ENCODE results near the gene SDSL. TPM values are rescaled to one million over a fixed set of nuclear protein-coding genes. Genes with fewer than 3 reads are reported as not detected.

Gene SDSL
- total and polyA plus RNA-seq, 2 donors: 0.48 to 3.9 TPM

DNA sequence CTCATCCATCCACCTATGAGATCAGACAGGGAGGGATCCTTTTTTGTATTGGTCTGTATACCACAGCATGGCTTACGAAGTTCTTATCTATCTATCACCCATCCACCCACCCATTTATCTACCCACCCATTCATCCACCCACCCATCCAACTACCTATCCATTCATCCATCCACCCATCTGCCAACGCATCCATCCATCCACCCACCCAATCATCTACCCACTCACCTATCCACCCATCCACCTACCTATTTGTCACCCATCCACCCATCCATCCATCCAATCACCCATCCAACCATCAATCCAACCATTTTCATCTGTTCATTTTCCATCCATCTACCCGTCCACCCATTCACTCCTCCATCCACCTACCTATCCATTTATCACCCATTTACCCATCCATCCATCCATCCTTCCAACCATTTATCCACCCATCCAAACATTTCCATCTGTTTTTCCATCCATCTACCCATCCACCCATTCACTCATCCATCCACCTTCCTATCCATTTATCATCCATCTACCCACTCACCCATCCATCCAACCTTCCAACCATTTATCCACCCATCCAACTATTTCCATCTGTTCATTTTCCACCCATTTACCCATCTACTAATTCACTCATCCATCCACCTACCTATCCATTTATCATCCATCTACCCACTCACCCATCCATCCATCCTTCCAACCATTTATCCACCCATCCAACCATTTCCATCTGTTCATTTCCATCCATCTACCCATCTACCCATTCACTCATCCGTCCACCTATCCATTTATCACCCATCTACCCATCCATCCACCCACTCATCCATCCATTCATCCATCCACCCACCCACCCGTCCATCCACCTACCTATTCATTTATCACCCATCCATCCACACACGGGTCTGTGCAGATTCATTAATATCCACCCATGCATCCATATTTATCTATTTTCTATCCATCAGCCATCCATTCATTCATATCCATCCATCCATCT, 31.8 kb upstream of the SDSL start:
- WGBS: 94% methylated on average over 6 of the region's 6 CpGs
- no peak for DNase-seq (ENCODE audit: extremely low spot score)
- Histone ChIP-seq H3K27ac (ENCODE audit: low read depth) (no peak overlapping the region), H3K36me3 (ENCODE audit: insufficient read depth) (peaks cover 9% of the 10 kb centered on the region), H3K4me3 (ENCODE audit: low read depth, low read length) (no peak overlapping the region), H3K4me1 (ENCODE audit: insufficient read depth) (no peaks in the 10 kb centered on the region)

GRCh38 chr12:113391145-113391544, 31.0 kb upstream of the SDSL start:
- WGBS: 88% methylated on average over 3 of the region's 3 CpGs
- Histone ChIP-seq H3K4me3 (ENCODE audit: low read depth, low read length) (no peak overlapping the region), H3K36me3 (ENCODE audit: insufficient read depth) (peaks cover 8% of the 10 kb centered on the region), H3K4me1 (ENCODE audit: insufficient read depth) (no peaks in the 10 kb centered on the region), H3K27ac (ENCODE audit: low read depth) (no peak overlapping the region)
- no peak for DNase-seq (ENCODE audit: extremely low spot score)

DNA sequence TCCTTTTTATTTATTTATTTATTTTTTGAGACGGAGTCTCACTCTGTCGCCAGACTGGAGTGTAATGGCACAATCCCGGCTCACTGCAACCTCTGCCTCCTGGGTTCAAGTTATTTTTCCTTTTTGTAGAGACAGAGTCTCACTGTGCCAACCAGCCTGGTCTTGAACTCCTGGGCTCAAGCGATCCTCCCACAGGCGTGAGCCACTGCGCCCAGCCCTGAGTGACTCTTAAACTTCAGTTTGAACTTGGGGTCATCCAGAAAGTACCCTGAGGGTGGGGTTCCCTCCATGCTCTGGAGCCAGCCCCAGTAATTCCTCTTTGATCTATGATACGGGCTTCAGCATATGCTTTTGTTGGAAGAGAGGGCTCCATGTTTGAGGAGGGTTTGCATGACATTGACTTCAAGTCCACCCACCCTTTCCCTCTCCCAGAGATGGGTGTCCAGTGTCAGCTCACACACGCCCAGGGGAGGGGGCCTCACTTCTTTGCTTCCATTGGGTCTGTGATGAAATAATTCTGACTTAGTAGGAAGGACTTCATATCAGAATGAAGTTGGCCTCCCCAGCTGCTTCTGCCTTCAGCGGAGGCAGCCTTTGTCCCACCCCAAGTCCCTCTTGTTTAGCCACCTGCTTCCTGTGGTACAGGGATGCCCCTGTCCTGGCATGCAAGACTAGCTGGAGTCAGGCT, 30.4 kb upstream of the SDSL start:
- WGBS: 88% methylated on average over 9 of the region's 9 CpGs

DNA sequence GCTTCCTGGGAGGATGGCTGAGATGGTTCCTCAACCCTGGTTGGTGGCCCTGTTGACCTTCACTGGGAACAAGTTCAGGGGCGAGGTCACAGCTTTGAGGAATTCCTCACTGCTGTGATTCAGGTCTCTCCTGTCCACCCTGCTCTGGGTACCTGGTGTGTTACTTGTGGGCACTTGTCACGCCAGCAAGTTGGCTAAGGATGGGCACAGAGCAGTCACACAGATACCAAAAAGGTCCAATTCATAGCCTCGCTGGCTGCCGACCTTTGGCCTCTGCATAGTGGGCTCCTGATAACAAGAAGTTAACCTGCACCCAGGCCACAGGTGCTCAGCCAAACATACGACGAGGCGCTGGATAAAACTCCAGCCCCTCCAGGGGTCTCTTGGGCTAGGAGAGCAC, 29.7 kb upstream of the SDSL start:
- H3K27ac ChIP-seq (ENCODE audit: low read depth): no peak overlapping the region
- no peak for DNase-seq (ENCODE audit: extremely low spot score)
- no peaks in the 10 kb centered on the region for H3K4me1 ChIP-seq (ENCODE audit: insufficient read depth)
- H3K36me3 ChIP-seq (ENCODE audit: insufficient read depth): peaks cover 8% of the 10 kb centered on the region
- no peak overlapping the region for H3K4me3 ChIP-seq (ENCODE audit: low read depth, low read length)
- 86% methylated on average over 7 of the region's 7 CpGs for WGBS

More for the DNA sequence above, 30.4 kb upstream of the SDSL start:
- H3K4me3 ChIP-seq (ENCODE audit: low read depth, low read length): no peak overlapping the region
- no peak overlapping the region for H3K27ac ChIP-seq (ENCODE audit: low read depth)
- H3K36me3 ChIP-seq (ENCODE audit: insufficient read depth): peaks cover 8% of the 10 kb centered on the region
- DNase-seq (ENCODE audit: extremely low spot score): no peak
- H3K4me1 ChIP-seq (ENCODE audit: insufficient read depth): no peaks in the 10 kb centered on the region

DNA sequence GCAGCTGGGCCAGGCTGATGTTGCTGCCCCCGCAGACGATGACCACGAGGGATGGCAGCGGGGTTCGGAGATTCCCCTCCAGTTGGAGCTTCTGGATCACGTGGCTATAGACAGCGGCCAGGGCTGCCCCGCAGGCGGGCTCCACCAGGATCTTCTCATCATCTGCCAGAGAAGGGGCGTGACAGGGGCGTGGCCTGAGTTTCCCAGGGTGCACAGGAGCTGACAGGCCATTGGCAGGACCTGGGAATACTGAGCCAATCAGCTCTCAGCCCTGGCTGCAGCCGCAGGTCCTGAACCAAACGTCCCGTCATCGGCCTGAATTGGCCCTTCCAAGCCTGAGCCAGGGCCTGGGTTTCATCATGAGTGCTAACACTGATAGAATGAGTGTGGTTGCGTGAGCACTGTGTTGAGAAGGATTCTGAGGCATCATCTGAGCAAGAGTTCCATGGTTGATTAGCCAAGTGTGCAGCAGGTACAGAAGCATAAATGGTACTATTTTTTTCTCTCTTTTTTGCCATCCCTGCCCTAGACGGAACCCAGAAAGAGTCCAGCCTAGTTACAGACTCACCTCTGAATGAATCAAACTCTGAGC, 29.1 kb upstream of the SDSL start:
- WGBS: 68% methylated on average over 17 of the region's 17 CpGs
- peaks cover 8% of the 10 kb centered on the region for H3K36me3 ChIP-seq (ENCODE audit: insufficient read depth)
- DNase-seq (ENCODE audit: extremely low spot score): no peak
- no peak overlapping the region for H3K27ac ChIP-seq (ENCODE audit: low read depth)
- H3K4me3 ChIP-seq (ENCODE audit: low read depth, low read length): no peak overlapping the region
- H3K4me1 ChIP-seq (ENCODE audit: insufficient read depth): no peaks in the 10 kb centered on the region

GRCh38 chr12:113393749-113394148, 28.4 kb upstream of the SDSL start:
- Histone ChIP-seq H3K36me3 (ENCODE audit: insufficient read depth) (peaks cover 4% of the 10 kb centered on the region), H3K27ac (ENCODE audit: low read depth) (no peak overlapping the region), H3K4me1 (ENCODE audit: insufficient read depth) (no peaks in the 10 kb centered on the region), H3K4me3 (ENCODE audit: low read depth, low read length) (no peak overlapping the region)
- DNase-seq (ENCODE audit: extremely low spot score): no peak
- WGBS: 91% methylated on average over 5 of the region's 5 CpGs

DNA sequence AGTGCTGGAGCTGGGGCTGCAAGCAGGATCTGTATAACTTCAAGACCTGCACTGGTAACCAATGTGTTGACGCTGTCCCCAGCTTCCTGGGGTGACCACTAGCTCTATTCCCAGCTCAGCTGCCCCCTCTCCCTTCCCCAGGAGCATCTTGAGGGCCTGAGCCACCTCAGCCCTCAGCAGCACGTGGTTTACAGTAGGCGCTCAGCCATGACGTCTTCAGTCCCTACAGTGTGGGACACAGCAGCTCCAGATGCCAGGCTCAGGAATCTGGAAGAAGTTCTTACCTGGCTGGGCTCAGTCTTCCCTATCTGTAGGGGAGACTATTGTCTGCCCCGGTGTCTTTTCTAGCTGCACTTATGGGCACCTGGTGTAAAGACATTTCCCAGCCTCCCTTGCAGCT, 27.1 kb upstream of the SDSL start:
- Histone ChIP-seq H3K4me3 (ENCODE audit: low read depth, low read length) (no peak overlapping the region), H3K27ac (ENCODE audit: low read depth) (no peak overlapping the region), H3K36me3 (ENCODE audit: insufficient read depth) (no peaks in the 10 kb centered on the region), H3K4me1 (ENCODE audit: insufficient read depth) (no peaks in the 10 kb centered on the region)
- DNase-seq (ENCODE audit: extremely low spot score): no peak
- 77% methylated on average over 5 of the region's 5 CpGs for WGBS

- Histone ChIP-seq H3K27ac (ENCODE audit: low read depth) (no peak overlapping the region), H3K4me1 (ENCODE audit: insufficient read depth) (no peaks in the 10 kb centered on the region), H3K36me3 (ENCODE audit: insufficient read depth) (no peaks in the 10 kb centered on the region), H3K4me3 (ENCODE audit: low read depth, low read length) (no peak overlapping the region)
- DNase-seq (ENCODE audit: extremely low spot score): no peak
These were observed 26.0 kb upstream of the SDSL start for GRCh38 chr12:113396200-113396599.

DNA sequence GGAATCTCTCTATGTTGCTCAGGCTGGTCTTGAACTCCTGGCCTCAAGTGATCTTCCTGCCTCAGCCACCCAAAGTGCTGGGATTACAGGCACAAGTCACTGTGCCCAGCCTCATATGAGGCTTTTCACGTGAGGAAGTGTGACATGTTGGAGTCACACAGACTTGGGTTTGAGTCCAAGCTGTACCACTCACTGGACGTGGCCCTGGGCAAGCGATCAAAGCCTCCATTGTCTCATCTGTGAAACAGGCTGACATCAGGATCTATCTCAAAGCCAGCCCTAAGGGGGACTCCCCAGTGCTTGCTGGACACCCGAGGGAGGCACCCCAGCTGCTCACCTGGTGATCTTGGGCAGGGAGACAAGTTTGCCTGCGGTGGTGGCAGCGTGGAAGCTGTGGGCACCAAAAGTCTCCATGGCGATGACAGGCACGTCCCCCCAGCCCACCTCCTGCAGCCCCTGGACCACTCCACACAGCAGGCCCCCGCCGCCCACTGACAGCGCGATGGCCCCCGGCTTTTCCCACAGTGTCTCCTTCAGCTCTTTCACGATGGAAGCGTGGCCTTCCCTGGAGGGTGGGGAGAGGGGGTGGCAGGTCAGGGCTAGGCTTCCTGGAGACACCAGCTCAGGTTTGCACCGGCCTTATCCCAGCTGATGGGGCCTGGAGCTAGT, 25.2 kb upstream of the SDSL start:
- Histone ChIP-seq H3K4me3 (ENCODE audit: low read depth, low read length) (no peak overlapping the region), H3K4me1 (ENCODE audit: insufficient read depth) (no peaks in the 10 kb centered on the region), H3K36me3 (ENCODE audit: insufficient read depth) (no peaks in the 10 kb centered on the region), H3K27ac (ENCODE audit: low read depth) (no peak overlapping the region)
- 65% methylated on average over 16 of the region's 16 CpGs for WGBS
- DNase-seq (ENCODE audit: extremely low spot score): no peak

DNA sequence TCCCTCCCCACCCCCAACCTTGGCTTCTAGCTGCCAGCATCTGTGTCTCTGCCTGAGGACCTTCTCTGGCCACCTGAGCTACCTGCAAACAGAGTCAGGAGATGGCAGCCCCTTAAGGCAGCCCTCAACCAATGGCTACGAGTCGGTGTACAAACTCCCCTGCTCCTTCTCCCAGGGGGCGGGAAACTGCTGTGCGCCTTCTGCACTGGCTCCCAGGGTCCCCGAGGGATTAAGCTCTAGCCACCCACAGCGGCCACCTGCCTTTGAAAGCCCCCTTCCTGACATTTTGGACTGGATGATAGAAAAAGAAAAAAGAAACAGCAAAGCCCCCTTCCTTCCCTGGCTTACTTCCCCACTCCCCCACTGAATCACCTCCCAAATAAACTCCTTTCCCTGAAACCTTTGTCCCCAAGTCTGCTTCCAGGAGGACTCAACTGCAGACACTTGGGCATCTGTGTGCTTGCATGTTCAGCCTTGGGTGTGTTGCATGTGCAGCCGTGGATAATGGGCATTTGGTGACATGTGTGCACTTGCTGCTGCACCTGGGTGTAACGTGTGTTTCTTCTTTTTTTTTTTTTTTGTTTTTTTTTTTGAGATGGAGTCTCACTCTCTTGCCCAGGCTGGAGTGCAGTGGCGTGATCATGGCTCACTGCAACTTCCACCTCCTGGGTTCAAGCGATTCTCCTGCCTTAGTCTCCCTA, 24.5 kb upstream of the SDSL start:
- Histone ChIP-seq H3K4me3 (ENCODE audit: low read depth, low read length) (no peak overlapping the region), H3K27ac (ENCODE audit: low read depth) (no peak overlapping the region), H3K4me1 (ENCODE audit: insufficient read depth) (no peaks in the 10 kb centered on the region), H3K36me3 (ENCODE audit: insufficient read depth) (no peaks in the 10 kb centered on the region)
- WGBS: 65% methylated on average over 10 of the region's 10 CpGs
- DNase-seq (ENCODE audit: extremely low spot score): no peak

GRCh38 chr12:113398346-113399290, 23.6 kb upstream of the SDSL start:
- H3K4me1 ChIP-seq (ENCODE audit: insufficient read depth): no peaks in the 10 kb centered on the region
- no peak for DNase-seq (ENCODE audit: extremely low spot score)
- WGBS: 86% methylated on average over 26 of the region's 26 CpGs
- H3K27ac ChIP-seq (ENCODE audit: low read depth): no peak overlapping the region
- no peak overlapping the region for H3K4me3 ChIP-seq (ENCODE audit: low read depth, low read length)
- no peaks in the 10 kb centered on the region for H3K36me3 ChIP-seq (ENCODE audit: insufficient read depth)

GRCh38 chr12:113399490-113399889, 22.7 kb upstream of the SDSL start:
- Histone ChIP-seq H3K27ac (ENCODE audit: low read depth) (no peak overlapping the region), H3K36me3 (ENCODE audit: insufficient read depth) (no peaks in the 10 kb centered on the region), H3K4me1 (ENCODE audit: insufficient read depth) (no peaks in the 10 kb centered on the region), H3K4me3 (ENCODE audit: low read depth, low read length) (no peak overlapping the region)
- no peak for DNase-seq (ENCODE audit: extremely low spot score)
- 86% methylated on average over 12 of the region's 12 CpGs for WGBS
